ENCODE data around the gene LRRC37A.
"Not testable (repeated sequence)": the region's sequence is repeated elsewhere in the genome, so short reads cannot be mapped to it uniquely, and the experiment has no call there.

Gene LRRC37A

DNA sequence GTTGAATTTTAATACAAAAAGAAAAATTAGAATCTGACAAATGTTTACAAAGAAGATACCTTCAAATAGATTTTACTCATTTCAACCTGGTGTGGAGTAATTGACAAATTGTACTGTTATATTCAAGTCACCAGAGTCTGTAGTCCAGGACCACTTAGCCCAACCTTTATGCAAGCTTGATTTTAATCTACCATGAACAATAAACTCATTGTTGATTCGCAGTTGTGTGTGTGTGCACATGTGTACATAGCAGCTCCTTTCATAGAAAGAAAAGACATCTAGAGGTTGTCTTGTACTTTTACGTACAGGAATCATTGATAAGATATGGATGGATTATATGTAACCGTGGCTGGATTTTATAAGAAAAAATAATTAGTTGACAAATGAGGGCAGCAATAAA lies 20.7 kb upstream of the LRRC37A start:
- no peak for DNase-seq (ENCODE audit: low spot score)
- no peak overlapping the region for H3K4me3 Mint-ChIP-seq
- H3K36me3 Mint-ChIP-seq (ENCODE audit: low read depth): no peaks in the 10 kb centered on the region
- H3K9me3 Mint-ChIP-seq: no peaks in the 10 kb centered on the region
- H3K4me1 Mint-ChIP-seq (ENCODE audit: low read depth): no peaks in the 10 kb centered on the region
- peaks cover 52% of the 10 kb centered on the region for H3K27me3 Mint-ChIP-seq (ENCODE audit: low read depth)
- no peak overlapping the region for H3K27ac Mint-ChIP-seq

DNA sequence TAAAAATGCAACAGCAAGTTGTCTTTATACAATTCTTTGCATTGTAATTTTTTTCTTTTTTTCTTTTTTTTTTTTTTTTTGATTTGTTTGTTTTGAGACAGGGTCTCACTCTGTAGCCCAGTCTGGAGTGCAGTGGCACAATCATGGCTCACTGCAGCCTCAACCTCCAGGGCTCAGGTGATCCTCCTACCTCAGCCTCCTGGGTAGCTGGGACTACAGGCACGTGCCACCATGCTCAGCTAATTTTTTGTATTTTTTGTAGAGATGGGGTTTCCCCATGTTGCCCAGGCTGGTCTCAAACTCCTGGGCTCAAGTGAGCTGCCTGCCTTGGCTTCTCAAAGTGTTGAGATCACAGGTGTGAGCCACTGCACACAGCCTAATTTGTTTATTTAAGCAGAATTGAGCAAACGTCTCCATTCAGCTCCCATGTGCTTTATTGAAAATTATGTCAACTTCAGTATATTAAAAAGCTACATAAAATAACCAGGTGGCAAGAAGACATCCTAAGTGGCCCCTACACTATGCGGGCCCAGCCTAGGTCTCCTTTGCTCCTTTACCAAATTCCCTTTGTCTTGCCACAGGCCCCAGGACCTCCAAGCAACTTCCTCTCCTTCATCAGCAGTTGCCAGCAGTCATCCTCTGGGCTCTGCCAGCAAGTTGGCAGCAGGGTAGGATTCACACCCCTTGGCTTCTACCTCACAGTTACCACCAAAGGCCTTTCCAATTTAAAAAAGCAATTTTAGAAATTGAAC lies 18.0 kb upstream of the LRRC37A start:
- H3K36me3 Mint-ChIP-seq (ENCODE audit: low read depth); H3K4me1 Mint-ChIP-seq (ENCODE audit: low read depth); H3K4me3 Mint-ChIP-seq; H3K9me3 Mint-ChIP-seq; DNase-seq (ENCODE audit: low spot score); H3K27ac Mint-ChIP-seq: not testable (repeated sequence)
- H3K27me3 Mint-ChIP-seq (ENCODE audit: low read depth): peaks cover 41% of the 10 kb centered on the region

DNA sequence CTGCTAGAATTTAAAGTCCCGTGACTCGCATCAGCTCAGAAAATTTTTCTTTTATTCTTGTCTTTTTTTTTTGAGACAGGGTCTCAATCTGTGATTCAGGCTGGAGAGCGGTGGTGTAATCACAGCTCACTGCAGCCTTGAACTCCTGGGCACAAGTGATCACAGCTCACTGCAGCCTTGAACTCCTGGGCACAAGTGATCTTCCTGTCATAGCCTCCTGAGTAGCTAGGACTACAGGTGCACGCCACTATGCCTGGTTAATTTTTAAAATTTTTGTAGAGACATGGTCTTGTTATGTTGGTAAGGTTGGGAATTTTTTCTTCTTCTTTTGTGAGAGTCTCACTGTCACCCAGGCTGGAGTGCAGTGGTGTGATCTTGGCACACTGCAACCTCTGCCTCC lies 13.6 kb upstream of the LRRC37A start:
- DNase-seq (ENCODE audit: low spot score); H3K4me1 Mint-ChIP-seq (ENCODE audit: low read depth); H3K9me3 Mint-ChIP-seq; H3K36me3 Mint-ChIP-seq (ENCODE audit: low read depth); H3K27ac Mint-ChIP-seq; H3K4me3 Mint-ChIP-seq: not testable (repeated sequence)
- H3K27me3 Mint-ChIP-seq (ENCODE audit: low read depth): peaks cover 18% of the 10 kb centered on the region

DNA sequence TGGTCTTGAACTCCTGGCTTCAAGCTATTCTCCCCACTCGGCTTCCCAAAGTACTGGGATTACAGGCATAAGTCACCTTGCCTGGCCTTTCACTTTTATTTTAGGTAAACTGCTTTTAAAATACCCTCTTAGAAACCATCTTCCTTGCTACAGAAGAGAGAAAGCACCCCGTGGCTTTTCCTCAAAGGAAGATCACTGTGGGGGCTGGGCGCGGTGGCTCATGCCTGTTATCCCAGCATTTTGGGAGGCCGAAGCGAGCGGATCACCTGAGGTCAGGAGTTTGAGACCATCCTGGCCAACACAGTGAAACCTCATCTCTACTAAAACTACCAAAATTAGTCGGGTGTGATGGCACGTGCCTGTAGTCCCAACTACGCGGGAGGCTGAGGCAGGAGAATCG lies 12.3 kb upstream of the LRRC37A start:
- not testable (repeated sequence) for H3K36me3 Mint-ChIP-seq (ENCODE audit: low read depth); H3K4me1 Mint-ChIP-seq (ENCODE audit: low read depth); H3K4me3 Mint-ChIP-seq; H3K9me3 Mint-ChIP-seq; H3K27ac Mint-ChIP-seq; DNase-seq (ENCODE audit: low spot score)
- H3K27me3 Mint-ChIP-seq (ENCODE audit: low read depth): peaks cover 15% of the 10 kb centered on the region

DNA sequence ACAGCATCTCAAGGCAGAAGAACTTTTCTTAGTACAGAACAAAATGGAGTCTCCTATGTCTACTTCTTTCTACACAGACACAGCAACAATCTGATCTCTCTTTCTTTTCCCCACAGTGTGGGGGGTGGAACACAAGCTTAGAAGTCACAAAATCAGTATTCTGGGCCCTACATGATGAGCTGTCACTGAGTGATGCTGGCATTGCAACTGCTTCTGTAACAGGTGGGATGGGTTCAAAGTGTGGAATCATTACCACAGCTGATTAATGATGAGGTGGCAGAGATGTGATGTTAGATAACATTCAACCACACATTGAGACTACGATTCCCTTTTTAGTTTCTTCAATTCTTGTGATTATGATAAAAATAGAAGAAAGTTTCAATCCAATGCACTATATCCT lies 10.5 kb upstream of the LRRC37A start:
- peak; percentile 65 for DNase-seq (ENCODE audit: low spot score)
- not testable (repeated sequence) for H3K9me3 Mint-ChIP-seq

DNA sequence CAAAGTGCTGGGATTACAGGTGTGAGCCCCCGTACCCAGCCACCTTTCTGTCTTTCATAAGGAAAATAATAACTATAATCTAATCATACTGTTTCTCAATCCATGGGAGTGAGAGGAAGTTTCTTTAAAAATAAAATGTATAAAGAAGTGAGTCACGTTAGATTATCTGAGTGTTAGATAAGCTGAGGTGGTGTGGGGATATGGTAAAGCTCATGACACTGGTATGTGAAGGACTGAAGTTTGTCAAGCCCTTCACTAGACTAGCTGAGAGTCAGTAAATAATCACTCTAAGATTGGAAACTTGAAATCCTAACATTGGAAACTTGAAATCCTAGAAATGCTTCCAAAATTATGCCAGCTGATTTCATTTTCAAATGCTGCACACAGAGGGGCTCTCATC lies 9.4 kb upstream of the LRRC37A start:
- H3K36me3 Mint-ChIP-seq (ENCODE audit: low read depth); H3K4me1 Mint-ChIP-seq (ENCODE audit: low read depth); H3K9me3 Mint-ChIP-seq; H3K27me3 Mint-ChIP-seq (ENCODE audit: low read depth); H3K27ac Mint-ChIP-seq; H3K4me3 Mint-ChIP-seq: not testable (repeated sequence)
- DNase-seq (ENCODE audit: low spot score): peak; percentile 3

More for the DNA sequence above, 10.5 kb upstream of the LRRC37A start:
- H3K27ac Mint-ChIP-seq; H3K36me3 Mint-ChIP-seq (ENCODE audit: low read depth); H3K4me1 Mint-ChIP-seq (ENCODE audit: low read depth); H3K4me3 Mint-ChIP-seq: not testable (repeated sequence)
- peaks cover 15% of the 10 kb centered on the region for H3K27me3 Mint-ChIP-seq (ENCODE audit: low read depth)

DNA sequence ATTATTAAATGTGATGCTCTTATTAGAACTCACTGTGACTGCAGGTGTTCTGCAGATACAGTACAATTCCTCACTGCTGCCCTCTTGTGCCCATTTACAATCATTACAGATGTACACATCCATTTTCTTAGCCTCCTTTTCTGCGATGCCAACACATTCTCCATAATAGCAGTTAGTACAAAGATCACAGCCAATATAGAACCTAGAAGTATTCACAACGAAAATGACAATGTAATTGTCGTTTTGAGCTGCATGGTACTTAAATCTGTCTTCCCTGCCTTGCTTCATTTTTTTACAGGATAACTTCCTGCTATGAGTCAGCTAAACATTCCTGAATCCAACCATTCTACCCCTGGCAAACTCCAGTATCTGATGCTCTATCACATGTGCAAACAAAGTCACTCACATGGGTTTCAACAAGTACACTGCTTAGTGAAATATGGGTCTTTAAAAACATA lies 8.1 kb upstream of the LRRC37A start:
- not testable (repeated sequence) for H3K27ac Mint-ChIP-seq; H3K9me3 Mint-ChIP-seq; H3K4me3 Mint-ChIP-seq; H3K36me3 Mint-ChIP-seq (ENCODE audit: low read depth); H3K27me3 Mint-ChIP-seq (ENCODE audit: low read depth)
- peak; percentile 58 for DNase-seq (ENCODE audit: low spot score)
- H3K4me1 Mint-ChIP-seq (ENCODE audit: low read depth): peaks cover 19% of the 10 kb centered on the region

DNA sequence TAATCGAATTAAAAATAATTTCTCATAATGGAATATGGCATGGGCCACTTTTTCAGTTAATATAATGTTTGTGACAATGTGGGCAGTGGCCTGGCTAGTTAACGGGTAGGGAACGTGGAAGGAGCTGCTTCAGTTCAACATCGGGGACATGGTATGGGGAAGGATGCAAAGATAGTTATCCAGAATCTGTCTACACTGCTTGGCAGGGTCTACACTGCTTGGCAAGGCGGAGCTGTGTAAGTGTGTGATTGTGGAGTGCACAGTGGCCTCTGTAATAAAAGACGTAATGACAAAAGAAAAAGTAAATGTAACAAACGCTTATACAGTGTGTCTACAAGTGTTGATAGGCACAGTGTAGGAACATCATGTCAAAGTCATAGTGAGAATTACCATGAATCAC lies 7.3 kb upstream of the LRRC37A start:
- H3K4me1 Mint-ChIP-seq (ENCODE audit: low read depth): peaks cover 19% of the 10 kb centered on the region
- not testable (repeated sequence) for H3K9me3 Mint-ChIP-seq; DNase-seq (ENCODE audit: low spot score); H3K27ac Mint-ChIP-seq; H3K27me3 Mint-ChIP-seq (ENCODE audit: low read depth); H3K36me3 Mint-ChIP-seq (ENCODE audit: low read depth); H3K4me3 Mint-ChIP-seq

DNA sequence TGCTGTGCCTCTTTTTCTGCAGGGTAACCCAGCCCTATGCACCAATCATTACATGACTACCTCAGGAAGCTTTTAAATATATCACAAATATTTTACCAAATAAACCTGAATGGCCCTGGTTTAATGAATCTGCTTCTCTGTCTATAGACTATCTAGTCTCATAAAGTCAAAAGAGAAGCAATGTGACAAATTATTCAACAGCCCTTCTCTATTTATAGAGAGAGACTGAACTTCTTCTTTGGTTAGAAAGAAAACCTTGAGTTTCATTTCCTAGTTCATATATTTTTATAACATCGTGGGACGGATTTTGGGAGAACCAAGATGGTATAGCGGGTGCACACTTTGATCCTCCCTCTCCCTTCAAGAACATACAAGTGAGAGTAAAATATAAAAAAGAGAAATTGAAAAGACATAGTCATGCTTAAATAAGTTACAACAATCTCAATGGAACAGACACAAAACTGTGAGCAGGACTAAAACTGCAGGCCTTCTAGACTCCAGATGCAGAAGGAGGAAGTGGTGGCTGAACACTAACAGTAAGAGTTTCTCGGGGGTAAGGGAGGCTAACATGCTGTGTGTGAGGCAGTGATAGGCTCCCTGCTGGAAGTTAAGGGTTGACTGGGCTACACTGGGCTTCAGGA lies 3.9 kb upstream of the LRRC37A start:
- H3K36me3 Mint-ChIP-seq (ENCODE audit: low read depth); H3K9me3 Mint-ChIP-seq; DNase-seq (ENCODE audit: low spot score); H3K27me3 Mint-ChIP-seq (ENCODE audit: low read depth): not testable (repeated sequence)
- Mint-ChIP-seq H3K4me3 (peak overlapping the region; percentile 15), H3K27ac (peak overlapping the region; percentile 35), H3K4me1 (ENCODE audit: low read depth) (peaks cover 16% of the 10 kb centered on the region)

DNA sequence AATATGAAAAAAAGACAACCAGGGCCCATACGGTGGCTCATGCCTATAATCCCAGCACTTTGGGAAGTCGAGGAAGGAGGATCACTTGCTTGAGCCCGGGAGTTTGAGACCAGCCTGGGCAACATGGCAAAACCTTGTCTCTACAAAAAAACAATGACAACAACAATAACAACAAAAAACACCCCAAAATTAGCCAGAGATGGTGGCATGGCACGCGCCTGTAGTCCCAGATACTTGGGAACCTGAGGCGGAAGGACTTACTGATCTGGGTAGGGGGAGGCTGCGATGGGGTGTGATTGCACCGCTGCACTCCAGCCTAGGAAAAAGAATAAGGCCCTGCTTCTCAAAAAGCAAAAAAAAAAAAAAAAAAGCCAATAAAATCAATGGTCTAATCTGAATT lies 3.3 kb upstream of the LRRC37A start:
- Mint-ChIP-seq H3K27ac (peak overlapping the region; percentile 35), H3K4me1 (ENCODE audit: low read depth) (peaks cover 16% of the 10 kb centered on the region), H3K4me3 (peak overlapping the region; percentile 15)
- H3K27me3 Mint-ChIP-seq (ENCODE audit: low read depth); H3K9me3 Mint-ChIP-seq; DNase-seq (ENCODE audit: low spot score); H3K36me3 Mint-ChIP-seq (ENCODE audit: low read depth): not testable (repeated sequence)

DNA sequence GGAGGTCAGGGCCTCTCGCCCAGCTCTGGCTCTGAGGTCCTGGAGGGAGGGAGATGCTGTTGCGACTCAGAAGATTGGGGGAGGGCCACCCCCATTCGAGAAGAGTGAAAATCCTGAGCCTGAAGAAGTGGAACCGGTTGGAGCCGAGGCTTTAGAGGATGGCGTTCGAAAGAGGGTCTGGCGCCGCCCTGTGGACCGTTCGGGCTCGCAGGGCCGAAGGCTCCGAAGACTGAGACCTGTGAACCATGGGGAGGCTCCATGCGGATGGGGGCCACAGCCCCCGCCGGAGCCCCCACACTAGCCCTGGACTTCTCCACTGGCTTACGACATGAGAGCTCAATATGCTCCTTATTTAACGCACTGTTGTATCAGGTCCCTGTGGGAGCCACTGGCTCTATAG lies 46.3 kb downstream of the LRRC37A start:
- H3K27ac Mint-ChIP-seq; H3K9me3 Mint-ChIP-seq; H3K4me3 Mint-ChIP-seq; H3K27me3 Mint-ChIP-seq (ENCODE audit: low read depth); H3K36me3 Mint-ChIP-seq (ENCODE audit: low read depth); DNase-seq (ENCODE audit: low spot score); H3K4me1 Mint-ChIP-seq (ENCODE audit: low read depth): not testable (repeated sequence)

DNA sequence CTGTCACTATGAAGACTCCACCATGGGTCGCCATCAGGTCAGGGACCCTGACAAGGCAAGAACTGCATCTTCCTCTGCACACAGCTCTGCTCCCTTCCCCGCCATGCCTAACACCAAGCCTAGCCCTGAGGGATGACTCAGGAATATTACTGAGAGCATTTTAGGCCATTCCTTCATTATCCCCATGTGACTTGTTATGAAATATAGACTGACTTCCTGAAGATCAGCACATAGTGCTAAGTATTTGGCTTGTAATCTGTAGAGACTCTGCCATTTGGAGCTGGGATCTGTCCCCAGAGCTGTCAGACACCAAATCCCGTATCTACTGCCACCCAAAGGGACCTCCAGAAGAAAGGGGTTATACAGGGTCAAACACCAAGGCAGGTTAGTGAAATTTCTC lies 47.2 kb downstream of the LRRC37A start:
- not testable (repeated sequence) for H3K9me3 Mint-ChIP-seq; H3K27ac Mint-ChIP-seq; H3K4me3 Mint-ChIP-seq; H3K36me3 Mint-ChIP-seq (ENCODE audit: low read depth); H3K27me3 Mint-ChIP-seq (ENCODE audit: low read depth); H3K4me1 Mint-ChIP-seq (ENCODE audit: low read depth); DNase-seq (ENCODE audit: low spot score)

DNA sequence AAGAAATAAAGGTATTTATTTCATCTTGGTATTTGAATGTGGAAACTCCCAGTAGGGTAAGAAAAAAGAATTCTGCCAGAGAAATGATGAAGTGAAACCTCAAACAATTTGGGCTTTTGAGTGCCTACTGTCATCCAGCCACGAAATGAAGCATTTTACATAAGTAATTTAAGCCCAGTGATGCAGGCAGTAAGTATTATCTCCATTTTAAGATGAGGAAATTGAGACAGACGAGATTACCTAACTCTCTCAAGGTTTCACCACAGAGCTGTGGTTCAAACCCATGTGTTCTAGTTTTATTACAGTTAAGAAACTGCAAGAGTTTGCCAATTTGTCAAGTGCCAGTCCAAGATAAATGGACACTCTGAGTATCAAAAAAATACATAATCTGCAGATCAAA lies 53.4 kb downstream of the LRRC37A start:
- H3K4me3 Mint-ChIP-seq; DNase-seq (ENCODE audit: low spot score); H3K27me3 Mint-ChIP-seq (ENCODE audit: low read depth); H3K4me1 Mint-ChIP-seq (ENCODE audit: low read depth); H3K27ac Mint-ChIP-seq; H3K36me3 Mint-ChIP-seq (ENCODE audit: low read depth); H3K9me3 Mint-ChIP-seq: not testable (repeated sequence)

DNA sequence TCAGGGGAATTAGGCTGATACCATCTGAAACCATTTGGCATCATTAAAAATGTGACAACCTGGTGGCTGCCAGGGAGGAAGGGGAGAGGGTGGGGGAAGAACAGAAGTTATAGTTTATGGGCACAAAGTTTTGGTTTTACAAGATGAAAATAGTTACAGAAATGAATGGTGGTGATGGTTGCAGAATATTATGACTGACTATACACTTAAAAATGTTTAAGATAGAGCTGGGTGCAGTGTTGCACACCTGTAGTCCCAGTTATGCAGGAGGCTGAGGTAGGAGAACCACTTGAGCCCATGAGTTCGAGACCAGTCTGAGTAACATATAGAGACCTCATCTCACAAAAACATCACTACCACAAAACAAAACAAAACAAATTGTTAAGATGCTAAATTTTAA lies 54.1 kb downstream of the LRRC37A start:
- H3K36me3 Mint-ChIP-seq (ENCODE audit: low read depth); H3K4me1 Mint-ChIP-seq (ENCODE audit: low read depth); H3K27ac Mint-ChIP-seq; H3K9me3 Mint-ChIP-seq; DNase-seq (ENCODE audit: low spot score); H3K27me3 Mint-ChIP-seq (ENCODE audit: low read depth); H3K4me3 Mint-ChIP-seq: not testable (repeated sequence)

DNA sequence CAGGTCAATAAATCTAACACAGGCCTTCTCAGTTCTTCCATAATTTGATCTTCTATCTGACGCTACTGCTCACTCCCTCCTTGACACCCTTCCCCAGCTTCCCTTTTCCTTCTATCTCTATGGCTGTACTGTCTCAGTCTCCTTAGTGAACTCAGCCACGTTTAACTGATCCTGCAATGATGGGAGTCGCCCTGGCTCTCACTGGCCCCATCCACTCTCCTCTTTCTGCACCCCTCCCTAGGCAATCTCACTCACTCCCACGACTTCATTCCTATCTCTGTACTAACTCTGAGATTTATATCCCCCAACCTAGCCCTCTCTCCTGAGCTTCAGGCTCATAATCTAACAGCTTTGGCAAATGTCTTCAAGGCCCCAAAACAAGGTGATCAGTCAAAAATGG lies 58.9 kb downstream of the LRRC37A start:
- H3K36me3 Mint-ChIP-seq (ENCODE audit: low read depth); H3K27me3 Mint-ChIP-seq (ENCODE audit: low read depth); H3K4me3 Mint-ChIP-seq; DNase-seq (ENCODE audit: low spot score); H3K4me1 Mint-ChIP-seq (ENCODE audit: low read depth); H3K9me3 Mint-ChIP-seq; H3K27ac Mint-ChIP-seq: not testable (repeated sequence)

All from T-helper 2 cell treated with Interferon-gamma antibody and Interleukin-4, amounts not matched to agents 5 μg/mL and 100 μg/mL, for 36 hours (primary cell).